Activated CD8-positive, alpha-beta T cell treated with anti-CD3 and anti-CD28 coated beads for 36 hours (primary cell): ENCODE data around the gene PEG3. TPM values are rescaled to one million over a fixed set of nuclear protein-coding genes. Genes with fewer than 3 reads are reported as not detected.

Experiments
- ATAC-seq: fragments of 200-7000 bp; cut with Tn5 transposase; one replicate; pipeline ENCODE4 v1.10.0; 2021; ENCODE audit warnings: mild to moderate bottlenecking, moderate library complexity
- CTCF ChIA-PET: fragments of 350-600 bp; sonication (Branson Sonifier 250); formaldehyde crosslinking; loops from one replicate; lab custom pipeline; 2021; ENCODE audit warnings: antibody characterized with exemption; lab: Charles Lee
- POLR2A ChIA-PET: fragments of 350-600 bp; sonication (Branson Sonifier 250); formaldehyde crosslinking; loops from one replicate; lab custom pipeline; 2021; ENCODE audit warnings: antibody characterized with exemption; lab: Charles Lee
- DNase-seq: peaks from one replicate; pipeline ENCODE4 v3.0.0-alpha.2; 2020
- H3K27ac Mint-ChIP-seq: one replicate; pipeline ENCODE4 v1.8.0; 2021; ENCODE audit warnings: mild to moderate bottlenecking, mixed read lengths
- H3K27me3 Mint-ChIP-seq: one replicate; pipeline ENCODE4 v1.8.0; 2021; ENCODE audit warnings: mixed read lengths
- H3K36me3 Mint-ChIP-seq: one replicate; pipeline ENCODE4 v1.8.0; 2021; ENCODE audit warnings: low read depth, mixed read lengths
- H3K4me1 Mint-ChIP-seq: one replicate; pipeline ENCODE4 v1.8.0; 2021; ENCODE audit warnings: low read depth, mixed read lengths
- H3K4me3 Mint-ChIP-seq: one replicate; pipeline ENCODE4 v1.8.0; 2021; ENCODE audit warnings: mild to moderate bottlenecking, moderate library complexity, mixed read lengths
- H3K9me3 Mint-ChIP-seq: one replicate; pipeline ENCODE4 v1.8.0; 2021; ENCODE audit warnings: mixed read lengths
- CTCF ChIP-seq: fragments of 200-600 bp; IDR thresholded peaks from one replicate; pipeline ENCODE4 v1.8.0; 2022; ENCODE audit warnings: antibody characterized with exemption, mild to moderate bottlenecking
- intact Hi-C: fragments of 100-400 bp; cut with micrococcal nuclease; formaldehyde crosslinking; loops from one replicate; pipeline ENCODE4 v1.10.0; 2022
- total RNA-seq, 2 experiments: library from RNA; stranded (reverse); gene quantifications; one replicate each; pipeline ENCODE4 v1.2.3, GENCODE V29; 2021

PEG3 gene
- total RNA-seq, 2 experiments from 2014 or later = 0.09 to 0.16 TPM

GRCh38 chr19:56831255-56831654, 9.3 kb downstream of the PEG3 start:
- Mint-ChIP-seq H3K9me3 (peaks cover 30% of the 10 kb centered on the region), H3K4me1 (no peaks in the 10 kb centered on the region), H3K4me3 (no peak overlapping the region), H3K27ac (no peak overlapping the region), H3K36me3 (no peaks in the 10 kb centered on the region), H3K27me3 (peaks cover 1% of the 10 kb centered on the region)
- intact Hi-C loops = no loop called here
- CTCF ChIA-PET = no interaction called here
- DNase-seq = no peak
- TF ChIP-seq CTCF = no peak
- POLR2A ChIA-PET = no interaction called here
- ATAC-seq = no peak

GRCh38 chr19:56829596-56829995, 10.9 kb downstream of the PEG3 start:
- intact Hi-C loops = no loop called here
- ChIA-PET POLR2A (interaction anchor here (0.6 kb wide), 1 partner anchor 16 kb away, joined by 5 read pairs; no protein-coding TSS in a partner anchor), CTCF (no interaction called here)
- Mint-ChIP-seq H3K4me3 (no peak overlapping the region), H3K27me3 (no peaks in the 10 kb centered on the region), H3K9me3 (peaks cover 16% of the 10 kb centered on the region), H3K27ac (no peak overlapping the region), H3K4me1 (no peaks in the 10 kb centered on the region), H3K36me3 (no peaks in the 10 kb centered on the region)
- TF ChIP-seq CTCF = no peak
- ATAC-seq (no peak), DNase-seq (no peak)

GRCh38 chr19:56827708-56828107, 12.8 kb downstream of the PEG3 start:
- Mint-ChIP-seq H3K27ac (no peak overlapping the region), H3K27me3 (no peaks in the 10 kb centered on the region), H3K36me3 (no peaks in the 10 kb centered on the region), H3K4me3 (no peak overlapping the region), H3K9me3 (peaks cover 11% of the 10 kb centered on the region), H3K4me1 (no peaks in the 10 kb centered on the region)
- no peak for ATAC-seq
- intact Hi-C loops = no loop called here
- ChIA-PET CTCF (interaction anchor here (0.6 kb wide), 1 partner anchor 274 kb away, joined by 3 read pairs; no protein-coding TSS in a partner anchor), POLR2A (interaction anchor here (0.6 kb wide), 1 partner anchor 274 kb away, joined by 6 read pairs; no protein-coding TSS in a partner anchor)
- TF ChIP-seq CTCF = no peak
- DNase-seq = no peak

- Mint-ChIP-seq H3K9me3 (peaks cover 20% of the 10 kb centered on the region), H3K4me3 (no peak overlapping the region), H3K36me3 (no peaks in the 10 kb centered on the region), H3K27me3 (no peaks in the 10 kb centered on the region), H3K4me1 (no peaks in the 10 kb centered on the region), H3K27ac (no peak overlapping the region)
- ChIA-PET CTCF (no interaction called here), POLR2A (no interaction called here)
- DNase-seq (no peak), ATAC-seq (no peak)
- no peak for TF ChIP-seq CTCF
- intact Hi-C loops = no loop called here
These were observed 16.6 kb downstream of the PEG3 start for GRCh38 chr19:56823956-56824355.

- H3K27ac Mint-ChIP-seq = no peak overlapping the region
These were observed 17.1 kb downstream of the PEG3 start for GRCh38 chr19:56823417-56823816.

More at GRCh38 chr19:56823417-56823816, 17.1 kb downstream of the PEG3 start:
- CTCF ChIA-PET = no interaction called here
- POLR2A ChIA-PET = no interaction called here
- no peak overlapping the region for H3K4me3 Mint-ChIP-seq
- no peaks in the 10 kb centered on the region for H3K27me3 Mint-ChIP-seq
- DNase-seq (no peak), ATAC-seq (no peak)
- TF ChIP-seq CTCF = no peak
- H3K9me3 Mint-ChIP-seq = peaks cover 24% of the 10 kb centered on the region
- intact Hi-C loops = no loop called here
- no peaks in the 10 kb centered on the region for H3K36me3 Mint-ChIP-seq
- H3K4me1 Mint-ChIP-seq = no peaks in the 10 kb centered on the region
